Parathyroid adenoma (tissue), 2 donors: ENCODE data around the gene CEP97.

ENCODE experiments used
- H2AFZ ChIP-seq: fragments of 300-600 bp; sonication (generic); one replicate; pipeline ENCODE4 v1.7.0; 2017; ENCODE audit warnings: antibody characterized with exemption, mild to moderate bottlenecking
- H3K27ac ChIP-seq: fragments of 300-600 bp; sonication (generic); one replicate; pipeline ENCODE4 v1.7.0; 2017
- H3K27me3 ChIP-seq: fragments of 300-600 bp; sonication (generic); one replicate; pipeline ENCODE4 v1.7.0; 2017; ENCODE audit warnings: low read length; ENCODE audit not compliant: control insufficient read depth, insufficient read depth
- H3K36me3 ChIP-seq: fragments of 300-600 bp; sonication (generic); one replicate; pipeline ENCODE4 v1.7.0; 2017; ENCODE audit warnings: low read length; ENCODE audit not compliant: control insufficient read depth, insufficient read depth
- H3K4me1 ChIP-seq: fragments of 300-600 bp; sonication (generic); one replicate; pipeline ENCODE4 v1.7.0; 2017; ENCODE audit warnings: control low read depth
- H3K4me2 ChIP-seq: fragments of 300-600 bp; sonication (generic); one replicate; pipeline ENCODE4 v1.7.0; 2017; ENCODE audit warnings: low read length
- H3K4me3 ChIP-seq: fragments of 300-600 bp; sonication (generic); one replicate; pipeline ENCODE4 v1.7.0; 2017; ENCODE audit warnings: low read depth, low read length
- H3K79me2 ChIP-seq: fragments of 300-600 bp; sonication (generic); one replicate; pipeline ENCODE4 v1.7.0; 2017; ENCODE audit warnings: control low read depth
- H3K9ac ChIP-seq: fragments of 300-600 bp; sonication (generic); one replicate; pipeline ENCODE4 v1.7.0; 2017; ENCODE audit warnings: mild to moderate bottlenecking
- H3K9me3 ChIP-seq: fragments of 300-600 bp; sonication (generic); one replicate; pipeline ENCODE4 v1.7.0; 2017; ENCODE audit warnings: low read length; ENCODE audit not compliant: control insufficient read depth
- TF ChIP-seq, protein P1 (sequence below): fragments of 300-600 bp; sonication (generic); IDR thresholded peaks from one replicate; pipeline ENCODE4 v1.7.0; 2017; ENCODE audit warnings: antibody characterized with exemption, mild to moderate bottlenecking
- donor health status: primary hyperparathyroidism.

CEP97 gene

DNA sequence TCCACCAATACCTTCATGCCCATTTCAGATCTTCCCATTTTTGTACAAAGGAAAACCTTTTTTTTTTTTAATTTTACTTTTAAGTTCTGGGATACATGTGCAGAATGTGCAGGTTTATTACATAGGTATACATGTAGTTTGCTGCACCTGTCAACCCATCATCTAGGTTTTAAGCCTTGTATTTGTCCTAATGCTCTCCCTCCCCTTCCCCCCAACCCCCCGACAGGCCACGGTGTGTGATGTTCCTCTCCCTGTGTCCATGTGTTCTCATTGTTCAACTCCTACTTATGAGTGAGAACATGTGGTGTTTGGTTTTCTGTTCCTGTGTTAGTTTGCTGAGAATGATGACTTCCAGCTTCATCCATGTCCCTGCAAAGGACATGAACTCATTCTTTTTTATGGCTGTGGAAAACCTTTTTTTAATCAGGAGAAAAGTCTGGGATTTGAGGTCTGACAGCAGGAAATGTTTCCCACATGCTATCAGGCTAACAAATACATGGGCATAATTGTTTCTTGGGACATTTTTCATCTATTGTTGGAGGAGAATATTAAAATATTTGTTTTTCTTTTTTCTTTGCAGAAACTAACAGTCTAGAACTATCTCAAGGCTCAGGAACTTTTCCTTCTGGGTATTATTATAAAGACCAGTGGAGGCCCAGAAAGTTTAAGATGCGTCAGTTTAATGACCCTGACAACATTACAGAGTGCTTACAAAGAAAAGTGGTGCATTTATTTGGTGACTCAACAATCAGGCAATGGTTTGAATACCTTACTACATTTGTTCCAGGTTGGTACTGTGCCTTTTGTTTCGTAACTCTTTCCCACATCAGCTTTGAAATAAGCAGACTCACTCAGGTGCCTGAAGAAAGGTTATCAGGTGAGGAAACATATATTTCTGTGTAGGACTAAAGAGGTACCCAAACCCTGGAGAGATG lies 92.1 kb downstream of the CEP97 start:
- TF ChIP-seq, protein P1, sequence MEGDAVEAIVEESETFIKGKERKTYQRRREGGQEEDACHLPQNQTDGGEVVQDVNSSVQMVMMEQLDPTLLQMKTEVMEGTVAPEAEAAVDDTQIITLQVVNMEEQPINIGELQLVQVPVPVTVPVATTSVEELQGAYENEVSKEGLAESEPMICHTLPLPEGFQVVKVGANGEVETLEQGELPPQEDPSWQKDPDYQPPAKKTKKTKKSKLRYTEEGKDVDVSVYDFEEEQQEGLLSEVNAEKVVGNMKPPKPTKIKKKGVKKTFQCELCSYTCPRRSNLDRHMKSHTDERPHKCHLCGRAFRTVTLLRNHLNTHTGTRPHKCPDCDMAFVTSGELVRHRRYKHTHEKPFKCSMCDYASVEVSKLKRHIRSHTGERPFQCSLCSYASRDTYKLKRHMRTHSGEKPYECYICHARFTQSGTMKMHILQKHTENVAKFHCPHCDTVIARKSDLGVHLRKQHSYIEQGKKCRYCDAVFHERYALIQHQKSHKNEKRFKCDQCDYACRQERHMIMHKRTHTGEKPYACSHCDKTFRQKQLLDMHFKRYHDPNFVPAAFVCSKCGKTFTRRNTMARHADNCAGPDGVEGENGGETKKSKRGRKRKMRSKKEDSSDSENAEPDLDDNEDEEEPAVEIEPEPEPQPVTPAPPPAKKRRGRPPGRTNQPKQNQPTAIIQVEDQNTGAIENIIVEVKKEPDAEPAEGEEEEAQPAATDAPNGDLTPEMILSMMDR = no peak
- H3K9me3 ChIP-seq = no peaks in the 10 kb centered on the region
- H3K9ac ChIP-seq = no peak overlapping the region
- no peaks in the 10 kb centered on the region for H3K36me3 ChIP-seq
- peaks cover 8% of the 10 kb centered on the region for H3K79me2 ChIP-seq
- no peak overlapping the region for H3K4me3 ChIP-seq
- no peaks in the 10 kb centered on the region for H3K27me3 ChIP-seq
- H3K27ac ChIP-seq = no peak overlapping the region
- no peaks in the 10 kb centered on the region for H3K4me1 ChIP-seq
- H2AFZ ChIP-seq = no peak overlapping the region
- H3K4me2 ChIP-seq = no peak overlapping the region

DNA sequence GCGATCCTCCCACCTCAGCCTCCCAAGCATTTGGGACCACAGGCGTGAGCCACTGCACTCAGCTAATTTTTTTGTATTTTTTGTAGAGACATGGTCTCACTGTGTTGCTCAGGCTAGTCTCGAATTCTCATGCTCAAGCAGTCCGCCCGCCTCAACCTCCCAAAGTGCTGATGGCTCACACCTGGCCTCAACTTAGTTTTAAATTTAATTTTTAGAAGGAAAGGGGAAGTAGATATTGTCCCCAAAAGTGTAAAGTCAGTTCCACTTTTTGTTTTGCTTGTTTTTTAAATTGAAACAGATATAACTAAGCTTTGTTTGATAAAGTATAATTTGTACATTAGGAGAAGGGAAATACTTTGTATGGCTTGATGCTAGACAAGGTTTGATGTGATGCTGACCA lies 93.6 kb downstream of the CEP97 start:
- Histone ChIP-seq H3K4me2 (no peak overlapping the region), H3K36me3 (no peaks in the 10 kb centered on the region), H3K27ac (no peak overlapping the region), H3K27me3 (no peaks in the 10 kb centered on the region), H3K4me1 (no peaks in the 10 kb centered on the region), H2AFZ (no peak overlapping the region), H3K9ac (no peak overlapping the region), H3K9me3 (no peaks in the 10 kb centered on the region), H3K79me2 (peaks cover 8% of the 10 kb centered on the region), H3K4me3 (no peak overlapping the region)
- TF ChIP-seq, protein P1 = no peak

DNA sequence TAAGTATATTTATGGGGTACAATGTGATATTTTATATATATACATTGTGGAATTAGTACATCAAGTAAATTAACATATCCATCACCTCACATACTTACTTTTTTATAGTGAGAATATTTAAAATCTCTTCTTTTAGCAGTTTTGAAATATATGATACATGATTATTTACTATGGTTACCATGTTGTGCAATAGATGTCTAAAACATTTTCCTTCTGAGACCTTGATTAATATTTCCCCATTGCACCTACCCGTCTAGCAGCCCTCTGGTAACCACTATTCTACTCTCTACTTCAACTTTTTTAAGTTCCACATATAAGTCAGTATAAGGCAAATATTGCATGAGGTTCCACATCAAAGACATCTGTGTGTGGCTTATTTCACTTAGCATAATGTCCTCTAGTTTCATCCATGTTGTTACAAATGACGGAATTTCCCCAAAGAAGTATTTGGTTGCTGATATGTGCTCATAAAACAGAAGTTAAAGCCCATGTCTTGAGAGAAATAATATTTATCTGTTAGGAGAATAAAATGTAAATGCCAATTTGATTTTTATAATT lies 95.3 kb downstream of the CEP97 start:
- H3K79me2 ChIP-seq = peaks cover 1% of the 10 kb centered on the region
- TF ChIP-seq, protein P1 = no peak
- no peak overlapping the region for H3K9ac ChIP-seq
- H3K36me3 ChIP-seq = no peaks in the 10 kb centered on the region
- H3K27me3 ChIP-seq = no peaks in the 10 kb centered on the region
- H3K9me3 ChIP-seq = no peaks in the 10 kb centered on the region
- H3K4me2 ChIP-seq = no peak overlapping the region
- no peaks in the 10 kb centered on the region for H3K4me1 ChIP-seq
- no peak overlapping the region for H3K4me3 ChIP-seq
- no peak overlapping the region for H2AFZ ChIP-seq
- H3K27ac ChIP-seq = no peak overlapping the region
